MM.1S (cell line): Measurements from ENCODE around the gene MAD1L1.

Experiments used
- DNase-seq: peaks from one replicate; pipeline ENCODE4 v3.0.0-alpha.2; 2015
- H2AFZ ChIP-seq: fragments of 300-600 bp; sonication (generic); 2 replicates; pipeline ENCODE4 v1.6.0; 2016; ENCODE audit warnings: antibody characterized with exemption, low read length
- H3F3A ChIP-seq: fragments of 300-600 bp; sonication (generic); 2 replicates; pipeline ENCODE4 v1.6.1; 2016; ENCODE audit warnings: mild to moderate bottlenecking, antibody characterized with exemption, low read length, moderate library complexity, mixed read lengths; ENCODE audit not compliant: insufficient read depth
- H3K27ac ChIP-seq: fragments of 300-600 bp; sonication (generic); 2 replicates; pipeline ENCODE4 v1.5.1; 2016; ENCODE audit warnings: mild to moderate bottlenecking, low read length
- H3K27me3 ChIP-seq: fragments of 300-600 bp; sonication (generic); replicated peaks from 2 replicates; pipeline ENCODE4 v1.6.0; 2016; ENCODE audit warnings: low read length; ENCODE audit not compliant: insufficient read depth
- H3K36me3 ChIP-seq: fragments of 300-600 bp; sonication (generic); replicated peaks from 2 replicates; pipeline ENCODE4 v1.6.1; 2016; ENCODE audit warnings: mild to moderate bottlenecking, low read length, mixed read lengths; ENCODE audit not compliant: insufficient read depth
- H3K4me1 ChIP-seq: fragments of 300-600 bp; sonication (generic); 2 replicates; pipeline ENCODE4 v1.6.1; 2016; ENCODE audit warnings: low read length, mixed read lengths
- H3K4me2 ChIP-seq: fragments of 300-600 bp; sonication (generic); 2 replicates; pipeline ENCODE4 v1.6.0; 2016; ENCODE audit warnings: low read depth, low read length
- H3K4me3 ChIP-seq: fragments of 300-600 bp; sonication (generic); 2 replicates; pipeline ENCODE4 v1.5.1; 2016; ENCODE audit warnings: low read length, mixed read lengths
- H3K79me2 ChIP-seq: fragments of 300-600 bp; sonication (generic); 2 replicates; pipeline ENCODE4 v1.6.1; 2016; ENCODE audit warnings: mixed run types, low read length, mixed read lengths
- H3K9ac ChIP-seq: fragments of 300-600 bp; sonication (generic); 2 replicates; pipeline ENCODE4 v1.6.1; 2016; ENCODE audit warnings: low read length, mixed read lengths
- H3K9me2 ChIP-seq: fragments of 300-600 bp; sonication (generic); replicated peaks from 2 replicates; pipeline ENCODE4 v1.6.1; 2016; ENCODE audit warnings: mild to moderate bottlenecking, low read length, mixed read lengths; ENCODE audit not compliant: insufficient read depth
- H3K9me3 ChIP-seq: fragments of 300-600 bp; sonication (generic); replicated peaks from 2 replicates; pipeline ENCODE4 v1.6.1; 2016; ENCODE audit warnings: mild to moderate bottlenecking, low read length, mixed read lengths; ENCODE audit not compliant: insufficient read depth
- H4K20me1 ChIP-seq: fragments of 300-600 bp; sonication (generic); 2 replicates; pipeline ENCODE4 v1.6.1; 2016; ENCODE audit warnings: mild to moderate bottlenecking, low read length, moderate library complexity, mixed read lengths; ENCODE audit not compliant: insufficient read depth
- EZH2 ChIP-seq: fragments of 300-600 bp; sonication (generic); optimal IDR thresholded peaks from 2 replicates; pipeline ENCODE3; 2017; ENCODE audit warnings: low read depth, mild to moderate bottlenecking, antibody characterized with exemption, low read length, mixed read lengths
- EZH2phosphoT487 ChIP-seq: fragments of 300-600 bp; sonication (generic); IDR thresholded peaks from 2 replicates; pipeline ENCODE4 v1.6.1; 2018; ENCODE audit warnings: antibody characterized with exemption, low read length
- TF ChIP-seq, protein P1 (sequence below): fragments of 300-600 bp; sonication (generic); IDR thresholded peaks from 2 replicates; pipeline ENCODE4 v1.5.1; 2016; ENCODE audit warnings: antibody characterized with exemption, low read length, mixed read lengths

The MAD1L1 gene

DNA sequence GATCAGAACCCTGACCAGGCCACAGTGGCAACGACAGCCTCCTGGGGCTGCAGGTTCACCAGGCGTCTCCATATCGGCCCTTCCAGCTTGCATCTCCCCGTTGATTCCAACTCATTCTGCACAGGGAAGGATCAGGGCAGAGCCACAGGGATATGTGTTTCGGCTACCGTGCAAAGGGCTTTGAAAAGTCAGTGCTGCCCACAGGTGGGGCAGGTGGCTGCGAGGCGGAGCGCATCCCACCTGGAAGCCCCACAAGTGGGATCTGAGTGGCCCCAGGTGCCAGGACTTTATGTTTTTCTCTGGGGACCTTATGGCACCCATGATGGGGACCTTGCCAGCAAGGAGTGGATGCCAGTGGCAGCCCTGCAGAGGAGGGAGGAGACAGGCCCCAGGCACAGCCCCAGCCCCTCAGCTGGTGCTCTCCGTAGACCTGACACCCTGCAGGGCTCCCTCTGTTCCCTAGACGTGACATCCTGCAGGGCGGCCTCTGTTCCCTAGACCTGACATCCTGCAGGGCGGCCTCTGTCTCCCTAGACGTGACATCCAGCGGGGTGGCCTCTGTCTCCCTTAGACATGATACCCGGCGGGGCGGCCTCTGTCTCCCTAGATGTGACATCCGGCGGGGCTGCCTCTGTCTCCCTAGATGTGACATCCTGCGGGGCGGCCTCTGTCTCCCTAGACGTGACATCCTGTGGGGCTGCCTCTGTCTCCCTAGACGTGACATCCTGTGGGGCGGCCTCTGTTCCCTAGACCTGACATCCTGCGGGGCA, 373.3 kb downstream of the MAD1L1 start:
- Histone ChIP-seq H4K20me1 (no peaks in the 10 kb centered on the region), H2AFZ (no peak overlapping the region)
- TF ChIP-seq EZH2 (no peak), EZH2phosphoT487 (no peak)
- TF ChIP-seq, protein P1, sequence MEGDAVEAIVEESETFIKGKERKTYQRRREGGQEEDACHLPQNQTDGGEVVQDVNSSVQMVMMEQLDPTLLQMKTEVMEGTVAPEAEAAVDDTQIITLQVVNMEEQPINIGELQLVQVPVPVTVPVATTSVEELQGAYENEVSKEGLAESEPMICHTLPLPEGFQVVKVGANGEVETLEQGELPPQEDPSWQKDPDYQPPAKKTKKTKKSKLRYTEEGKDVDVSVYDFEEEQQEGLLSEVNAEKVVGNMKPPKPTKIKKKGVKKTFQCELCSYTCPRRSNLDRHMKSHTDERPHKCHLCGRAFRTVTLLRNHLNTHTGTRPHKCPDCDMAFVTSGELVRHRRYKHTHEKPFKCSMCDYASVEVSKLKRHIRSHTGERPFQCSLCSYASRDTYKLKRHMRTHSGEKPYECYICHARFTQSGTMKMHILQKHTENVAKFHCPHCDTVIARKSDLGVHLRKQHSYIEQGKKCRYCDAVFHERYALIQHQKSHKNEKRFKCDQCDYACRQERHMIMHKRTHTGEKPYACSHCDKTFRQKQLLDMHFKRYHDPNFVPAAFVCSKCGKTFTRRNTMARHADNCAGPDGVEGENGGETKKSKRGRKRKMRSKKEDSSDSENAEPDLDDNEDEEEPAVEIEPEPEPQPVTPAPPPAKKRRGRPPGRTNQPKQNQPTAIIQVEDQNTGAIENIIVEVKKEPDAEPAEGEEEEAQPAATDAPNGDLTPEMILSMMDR: no peak

DNA sequence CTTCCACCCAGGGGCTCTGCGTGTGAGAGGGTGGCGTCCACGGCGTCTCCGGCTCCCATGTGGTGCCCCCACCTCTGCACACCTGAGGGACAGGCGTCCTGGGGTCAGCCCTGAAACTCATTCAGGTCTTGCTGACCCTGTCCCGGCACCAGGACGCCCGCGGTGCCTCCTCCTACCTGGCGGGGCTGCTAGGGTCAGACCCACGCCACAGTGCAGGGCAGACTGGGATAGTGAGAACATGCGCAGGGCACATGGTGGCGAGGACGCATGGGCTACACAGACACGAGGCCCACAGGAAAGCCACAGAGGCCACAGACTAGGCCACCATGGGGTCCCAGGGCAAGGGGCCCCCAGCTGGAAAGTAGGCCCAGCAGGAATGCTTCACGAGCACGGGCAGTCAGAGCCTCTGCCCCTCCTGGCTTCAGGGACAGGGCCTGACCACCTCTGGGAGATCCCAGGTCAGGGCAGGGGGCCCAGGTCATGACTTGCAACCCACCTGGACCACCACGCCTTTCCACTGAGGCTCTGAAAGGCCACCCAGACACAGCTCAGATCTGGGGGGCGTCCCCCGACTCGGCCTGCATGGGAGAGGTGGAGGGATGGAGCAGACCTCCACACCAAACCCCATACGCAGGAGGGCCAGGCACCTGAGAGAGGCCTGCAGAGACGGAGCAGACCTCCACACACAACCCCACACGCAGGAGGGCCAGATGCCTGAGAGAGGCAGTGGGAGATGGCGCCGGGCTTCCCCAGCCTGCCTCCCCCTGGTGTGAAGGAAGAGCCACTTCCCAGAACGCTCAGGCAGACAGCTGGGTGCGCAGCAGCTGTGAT, 374.1 kb downstream of the MAD1L1 start:
- H3K4me3 ChIP-seq: no peak overlapping the region
- H3F3A ChIP-seq: no peaks in the 10 kb centered on the region
- no peaks in the 10 kb centered on the region for H3K79me2 ChIP-seq
- no peaks in the 10 kb centered on the region for H3K36me3 ChIP-seq
- TF ChIP-seq, protein P1: no peak
- TF ChIP-seq EZH2 (no peak), EZH2phosphoT487 (no peak)
- no peak overlapping the region for H2AFZ ChIP-seq
- no peak overlapping the region for H3K27ac ChIP-seq
- H3K27me3 ChIP-seq: no peaks in the 10 kb centered on the region
- no peaks in the 10 kb centered on the region for H3K9me3 ChIP-seq
- no peak overlapping the region for H3K9ac ChIP-seq
- no peak for DNase-seq
- H3K9me2 ChIP-seq: no peaks in the 10 kb centered on the region
- H3K4me2 ChIP-seq: no peak overlapping the region
- H3K4me1 ChIP-seq: no peaks in the 10 kb centered on the region
- no peaks in the 10 kb centered on the region for H4K20me1 ChIP-seq

More for the DNA sequence above, 373.3 kb downstream of the MAD1L1 start:
- H3K4me1 ChIP-seq: no peaks in the 10 kb centered on the region
- H3F3A ChIP-seq: no peaks in the 10 kb centered on the region
- no peaks in the 10 kb centered on the region for H3K9me3 ChIP-seq
- H3K9ac ChIP-seq: no peak overlapping the region
- no peak for DNase-seq
- no peak overlapping the region for H3K27ac ChIP-seq
- no peak overlapping the region for H3K4me2 ChIP-seq
- no peaks in the 10 kb centered on the region for H3K9me2 ChIP-seq
- no peaks in the 10 kb centered on the region for H3K27me3 ChIP-seq
- H3K79me2 ChIP-seq: no peaks in the 10 kb centered on the region
- no peak overlapping the region for H3K4me3 ChIP-seq
- H3K36me3 ChIP-seq: no peaks in the 10 kb centered on the region

DNA sequence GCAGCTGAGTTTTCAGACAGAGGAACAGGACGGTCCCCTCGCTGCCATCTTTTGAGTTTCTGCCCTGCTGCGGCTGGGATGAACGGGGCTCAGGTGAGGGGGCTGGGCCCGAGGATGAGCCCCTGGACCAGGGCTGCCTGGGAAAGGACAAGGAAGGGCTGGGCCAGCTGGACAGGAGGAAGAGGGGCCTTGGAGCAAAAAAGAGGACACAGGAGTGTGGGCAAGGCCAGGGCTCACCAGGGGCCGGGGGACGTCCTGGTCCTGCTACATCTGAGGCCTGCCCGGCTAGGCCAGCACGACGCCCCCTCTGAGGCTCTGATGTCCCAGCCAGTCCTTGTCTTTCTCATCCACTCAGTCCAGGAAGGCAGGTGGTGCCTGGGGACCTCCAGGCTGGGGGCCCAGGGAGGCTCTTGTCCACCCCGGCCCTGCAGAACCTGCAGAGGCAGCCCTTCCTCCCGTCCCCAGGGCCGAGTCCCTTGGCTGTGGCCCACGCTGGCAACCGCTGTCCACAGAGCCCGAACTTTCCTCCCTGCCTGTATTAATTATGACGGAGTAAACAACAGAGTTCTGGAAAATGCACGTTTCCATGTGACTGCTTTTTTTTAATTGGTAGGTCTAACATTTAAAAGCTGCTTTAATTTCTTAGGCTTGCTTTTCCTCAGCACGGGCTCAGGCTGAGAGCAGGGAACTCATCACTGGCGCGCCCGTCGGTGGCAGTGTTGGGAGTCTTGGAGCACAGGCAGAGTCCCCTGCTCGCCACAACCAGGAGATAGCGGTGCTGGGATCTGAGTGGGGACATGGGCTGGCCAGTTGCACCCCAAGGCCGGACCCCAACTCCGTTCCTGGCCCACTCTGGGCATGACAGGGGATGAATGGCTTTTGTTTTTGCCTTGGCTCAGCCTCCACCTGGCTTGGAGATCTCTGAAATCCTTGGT, 375.0 kb downstream of the MAD1L1 start:
- H3K79me2 ChIP-seq: no peaks in the 10 kb centered on the region
- H3F3A ChIP-seq: no peaks in the 10 kb centered on the region
- no peak overlapping the region for H3K9ac ChIP-seq
- TF ChIP-seq EZH2phosphoT487 (no peak), EZH2 (no peak)
- TF ChIP-seq, protein P1: no peak
- H3K4me3 ChIP-seq: no peak overlapping the region
- no peak overlapping the region for H3K4me2 ChIP-seq
- no peaks in the 10 kb centered on the region for H3K36me3 ChIP-seq
- H3K27me3 ChIP-seq: no peaks in the 10 kb centered on the region
- no peak for DNase-seq
- H3K9me3 ChIP-seq: no peaks in the 10 kb centered on the region
- no peak overlapping the region for H2AFZ ChIP-seq
- H3K9me2 ChIP-seq: no peaks in the 10 kb centered on the region
- H3K4me1 ChIP-seq: no peaks in the 10 kb centered on the region
- H3K27ac ChIP-seq: no peak overlapping the region
- H4K20me1 ChIP-seq: no peaks in the 10 kb centered on the region
